WTC11 (cell line): Measurements from ENCODE around the gene CD69. TPM values are rescaled to one million over a fixed set of nuclear protein-coding genes. Genes with fewer than 3 reads are reported as not detected.

Experiments used
- ATAC-seq: fragments of 200-7000 bp; cut with Tn5 transposase; 2 replicates; pipeline ENCODE4 v1.10.0; 2021; ENCODE audit warnings: mild to moderate bottlenecking, moderate library complexity
- CTCF ChIA-PET: fragments of 300-600 bp; sonication (Branson Sonifier 250); formaldehyde crosslinking; loops from one replicate; lab custom pipeline; 2021; ENCODE audit warnings: antibody characterized with exemption; lab: Charles Lee
- POLR2A ChIA-PET: fragments of 350-600 bp; sonication (Branson Sonifier 250); formaldehyde crosslinking; loops from one replicate; lab custom pipeline; 2021; ENCODE audit warnings: antibody characterized with exemption; lab: Charles Lee
- DNase-seq: peaks from one replicate; pipeline ENCODE4 v3.0.0; 2021; ENCODE audit warnings: low spot score
- H3K27ac Mint-ChIP-seq: 2 replicates; pipeline ENCODE4 v1.8.0; 2021; ENCODE audit warnings: mixed read lengths
- H3K27me3 Mint-ChIP-seq: 2 replicates; pipeline ENCODE4 v1.8.0; 2021; ENCODE audit warnings: low read depth, mild to moderate bottlenecking, moderate library complexity, mixed read lengths
- H3K36me3 Mint-ChIP-seq: 2 replicates; pipeline ENCODE4 v1.8.0; 2021; ENCODE audit warnings: mixed read lengths
- H3K4me1 Mint-ChIP-seq: 2 replicates; pipeline ENCODE4 v1.8.0; 2022; ENCODE audit warnings: mixed read lengths
- H3K4me3 Mint-ChIP-seq: 2 replicates; pipeline ENCODE4 v1.8.0; 2021; ENCODE audit warnings: mild to moderate bottlenecking, moderate library complexity, mixed read lengths
- H3K9me3 Mint-ChIP-seq: 2 replicates; pipeline ENCODE4 v1.8.0; 2021; ENCODE audit warnings: mixed read lengths
- ATF3 ChIP-seq: sonication (generic); formaldehyde crosslinking; conservative IDR thresholded peaks from 2 replicates; pipeline ENCODE4 v1.8.1; 2022; ENCODE audit warnings: mild to moderate bottlenecking, missing genetic modification reagents
- CREM ChIP-seq: sonication (generic); formaldehyde crosslinking; IDR thresholded peaks from 2 replicates; pipeline ENCODE4 v1.8.1; 2022; ENCODE audit warnings: mild to moderate bottlenecking, missing genetic modification reagents, moderate library complexity
- FOXP1 ChIP-seq: sonication (generic); formaldehyde crosslinking; IDR thresholded peaks from 2 replicates; pipeline ENCODE4 v1.8.0; 2022; ENCODE audit warnings: missing genetic modification reagents, mild to moderate bottlenecking, moderate library complexity, borderline replicate concordance
- GABPB1 ChIP-seq: sonication (generic); formaldehyde crosslinking; IDR thresholded peaks from 2 replicates; pipeline ENCODE4 v1.8.1; 2023; ENCODE audit warnings: mild to moderate bottlenecking, missing genetic modification reagents
- HMGXB4 ChIP-seq: sonication (generic); formaldehyde crosslinking; IDR thresholded peaks from 2 replicates; pipeline ENCODE4 v1.8.1; 2023; ENCODE audit warnings: mild to moderate bottlenecking, moderate library complexity, missing genetic modification reagents
- OVOL2 ChIP-seq: fragments of 250-450 bp; sonication (Bioruptor Pico); IDR thresholded peaks from 2 replicates; pipeline ENCODE4 v1.9.0; 2021; ENCODE audit warnings: mild to moderate bottlenecking, borderline replicate concordance
- PREB ChIP-seq: sonication (generic); formaldehyde crosslinking; IDR thresholded peaks from 2 replicates; pipeline ENCODE4 v1.8.1; 2022; ENCODE audit warnings: mild to moderate bottlenecking, missing genetic modification reagents, moderate library complexity, borderline replicate concordance
- PRRX2 ChIP-seq: fragments of 250-450 bp; sonication (Bioruptor Pico); IDR thresholded peaks from 2 replicates; pipeline ENCODE4 v1.8.0; 2021; ENCODE audit warnings: mild to moderate bottlenecking
- RELA ChIP-seq: sonication (generic); formaldehyde crosslinking; IDR thresholded peaks from 2 replicates; pipeline ENCODE4 v1.8.1; 2022; ENCODE audit warnings: missing genetic modification reagents, mild to moderate bottlenecking, borderline replicate concordance
- TCF7 ChIP-seq: sonication (generic); formaldehyde crosslinking; IDR thresholded peaks from 2 replicates; pipeline ENCODE4 v1.8.0; 2022; ENCODE audit warnings: mild to moderate bottlenecking, low read depth, missing genetic modification reagents, moderate library complexity
- TEAD1 ChIP-seq: sonication (generic); formaldehyde crosslinking; IDR thresholded peaks from 2 replicates; pipeline ENCODE4 v1.8.0; 2022; ENCODE audit warnings: mild to moderate bottlenecking, missing genetic modification reagents
- USF1 ChIP-seq: sonication (generic); formaldehyde crosslinking; IDR thresholded peaks from 2 replicates; pipeline ENCODE4 v1.8.0; 2022; ENCODE audit warnings: mild to moderate bottlenecking, missing genetic modification reagents
- USF2 ChIP-seq: sonication (generic); formaldehyde crosslinking; IDR thresholded peaks from 2 replicates; pipeline ENCODE4 v1.8.1; 2023; ENCODE audit warnings: mild to moderate bottlenecking, missing genetic modification reagents, moderate library complexity
- ZBTB43 ChIP-seq: sonication (generic); formaldehyde crosslinking; IDR thresholded peaks from 2 replicates; pipeline ENCODE4 v1.8.1; 2023; ENCODE audit warnings: mild to moderate bottlenecking, missing genetic modification reagents
- ZNF121 ChIP-seq: sonication (generic); formaldehyde crosslinking; IDR thresholded peaks from 2 replicates; pipeline ENCODE4 v1.8.0; 2023; ENCODE audit warnings: missing genetic modification reagents
- ZNF138 ChIP-seq: sonication (generic); formaldehyde crosslinking; conservative IDR thresholded peaks from 2 replicates; pipeline ENCODE4 v1.8.1; 2022; ENCODE audit warnings: mild to moderate bottlenecking, moderate library complexity, missing genetic modification reagents
- ZNF281 ChIP-seq: sonication (generic); formaldehyde crosslinking; IDR thresholded peaks from 2 replicates; pipeline ENCODE4 v1.8.0; 2023; ENCODE audit warnings: mild to moderate bottlenecking, missing genetic modification reagents
- ZNF423 ChIP-seq: fragments of 250-450 bp; sonication (Bioruptor Pico); IDR thresholded peaks from 2 replicates; pipeline ENCODE4 v2.1.2; 2022; ENCODE audit warnings: mild to moderate bottlenecking, moderate library complexity
- ZNF425 ChIP-seq: fragments of 250-450 bp; sonication (Bioruptor Pico); conservative IDR thresholded peaks from 2 replicates; pipeline ENCODE4 v1.9.0; 2021; ENCODE audit warnings: mild to moderate bottlenecking
- ZNF532 ChIP-seq: fragments of 250-450 bp; sonication (Bioruptor Pico); IDR thresholded peaks from 2 replicates; pipeline ENCODE4 v1.9.0; 2021; ENCODE audit warnings: mild to moderate bottlenecking, borderline replicate concordance
- total RNA-seq: library from RNA; stranded (reverse); gene quantifications from 3 replicates; pipeline ENCODE4 v1.2.3, GENCODE V29; 2021

The CD69 gene
- total RNA-seq, 1 experiment from 2014 or later: 0.42 TPM

GRCh38 chr12:9757433-9758025, 3.2 kb downstream of the CD69 start (continued):
- no peak for TF ChIP-seq ZNF281 (CRISPR knock-in tag)
- no peak for TF ChIP-seq ZNF138 (CRISPR knock-in tag)
- TF ChIP-seq ZNF532 (CRISPR knock-in tag): no peak
- no peak for TF ChIP-seq RELA (CRISPR knock-in tag)
- no peak for TF ChIP-seq ZNF425 (CRISPR knock-in tag)
- no peak for TF ChIP-seq USF2 (CRISPR knock-in tag)
- TF ChIP-seq HMGXB4 (CRISPR knock-in tag): no peak

GRCh38 chr12:9756706-9757105, 4.0 kb downstream of the CD69 start:
- no peak for ATAC-seq
- ChIA-PET POLR2A (interaction anchor here (0.6 kb wide), 1 partner anchor 243 kb away, joined by 5 read pairs; no protein-coding TSS in a partner anchor), CTCF (interaction anchor here (3.7 kb wide), 1 partner anchor 41 kb away, joined by 22 read pairs; no protein-coding TSS in a partner anchor)
- peaks cover 13% of the 10 kb centered on the region for H3K4me1 Mint-ChIP-seq
- H3K27ac Mint-ChIP-seq: no peak overlapping the region
- H3K27me3 Mint-ChIP-seq: no peaks in the 10 kb centered on the region
- no peaks in the 10 kb centered on the region for H3K36me3 Mint-ChIP-seq
- H3K4me3 Mint-ChIP-seq: no peak overlapping the region
- H3K9me3 Mint-ChIP-seq: no peaks in the 10 kb centered on the region
- no peak for DNase-seq
- TF ChIP-seq ZNF121 (CRISPR knock-in tag) (no peak), TEAD1 (CRISPR knock-in tag) (no peak), PREB (CRISPR knock-in tag) (no peak), FOXP1 (CRISPR knock-in tag) (no peak), OVOL2 (CRISPR knock-in tag) (no peak), GABPB1 (CRISPR knock-in tag) (no peak), CREM (CRISPR knock-in tag) (no peak), PRRX2 (CRISPR knock-in tag) (no peak), TCF7 (CRISPR knock-in tag) (no peak), USF1 (CRISPR knock-in tag) (no peak), ATF3 (no peak), ZNF423 (CRISPR knock-in tag) (no peak), ZBTB43 (CRISPR knock-in tag) (no peak)
